ENCODE measurements around the gene DARS1. TPM values are rescaled to one million over a fixed set of nuclear protein-coding genes. Genes with fewer than 3 reads are reported as not detected.

The DARS1 gene
- total RNA-seq, 1 experiment from 2014 or later: 85.3 TPM

GRCh38 chr2:135952891-135953290 is 32.5 kb downstream of the DARS1 start:
- H3K4me1 ChIP-seq (ENCODE audit: control insufficient read depth, insufficient read depth, low read length): peaks cover 28% of the 10 kb centered on the region
- in situ Hi-C loops (cut with HindIII; ENCODE audit: low pct_unique_long_range_greater_than_20kb, low sequenced_read_pairs) (no loop called here), intact Hi-C loops (cut with micrococcal nuclease; ENCODE audit: unreplicated experiment) (no loop called here)
- H3K36me3 ChIP-seq (ENCODE audit: control insufficient read depth, insufficient read depth, low read length): peaks cover 2% of the 10 kb centered on the region; the same call in 1 of the 2 replicates
- H3K9me3 ChIP-seq (ENCODE audit: control insufficient read depth, insufficient read depth, low read depth, low read length): no peaks in the 10 kb centered on the region
- H3K27me3 ChIP-seq (ENCODE audit: control insufficient read depth, insufficient read depth, low read length): no peaks in the 10 kb centered on the region
- DNase-seq (ENCODE audit: low read depth, low spot score) (no peak), ATAC-seq (no peak)
- ChIA-PET POLR2A (no interaction called here), CTCF (no interaction called here)
- no peak overlapping the region for H3K27ac ChIP-seq (ENCODE audit: low read length)
- H3K4me3 ChIP-seq (ENCODE audit: low read depth in 2 of 2, low read length in 2 of 2): no peak overlapping the region
- BruUV-seq (replicated peaks): no TSS peak
- TF ChIP-seq CTCF (IDR thresholded peaks at IDR 0.05) (no peak), POLR2AphosphoS5 (IDR thresholded peaks at IDR 0.05; ENCODE audit: low read depth, low read length) (no peak), TCF7L2 (IDR thresholded peaks at IDR 0.05; ENCODE audit: low read depth, low read length) (no peak), REST (IDR thresholded peaks at IDR 0.05; ENCODE audit: insufficient read depth in 1 of 2, low read depth in 2 of 2, low read length in 1 of 2) (no peak), SIN3A (IDR thresholded peaks at IDR 0.05; ENCODE audit: borderline replicate concordance, insufficient read depth, low read depth, low read length) (no peak)

GRCh38 chr2:135951041-135951583 is 34.3 kb downstream of the DARS1 start:
- TF ChIP-seq TCF7L2 (IDR thresholded peaks at IDR 0.05; ENCODE audit: low read depth, low read length) (no peak), SIN3A (IDR thresholded peaks at IDR 0.05; ENCODE audit: borderline replicate concordance, insufficient read depth, low read depth, low read length) (no peak), CTCF (IDR thresholded peaks at IDR 0.05) (no peak), POLR2AphosphoS5 (IDR thresholded peaks at IDR 0.05; ENCODE audit: low read depth, low read length) (no peak), REST (IDR thresholded peaks at IDR 0.05; ENCODE audit: insufficient read depth in 1 of 2, low read depth in 2 of 2, low read length in 1 of 2) (no peak)
- peaks cover 31% of the 10 kb centered on the region for H3K4me1 ChIP-seq (ENCODE audit: control insufficient read depth, insufficient read depth, low read length)
- ChIA-PET CTCF (no interaction called here), POLR2A (no interaction called here)
- in situ Hi-C loops (cut with HindIII; ENCODE audit: low pct_unique_long_range_greater_than_20kb, low sequenced_read_pairs): no loop called here
- no TSS peak for BruUV-seq (replicated peaks)
- H3K4me3 ChIP-seq (ENCODE audit: low read depth in 2 of 2, low read length in 2 of 2): no peak overlapping the region
- intact Hi-C loops (cut with micrococcal nuclease; ENCODE audit: unreplicated experiment): no loop called here
- no peak overlapping the region for H3K27ac ChIP-seq (ENCODE audit: low read length)
- no peaks in the 10 kb centered on the region for H3K9me3 ChIP-seq (ENCODE audit: control insufficient read depth, insufficient read depth, low read depth, low read length)
- no peaks in the 10 kb centered on the region for H3K36me3 ChIP-seq (ENCODE audit: control insufficient read depth, insufficient read depth, low read length)
- no peak for ATAC-seq
- no peaks in the 10 kb centered on the region for H3K27me3 ChIP-seq (ENCODE audit: control insufficient read depth, insufficient read depth, low read length)
- DNase-seq (ENCODE audit: low read depth, low spot score): no peak
